Stimulated activated effector memory CD8-positive, alpha-beta T cell treated with anti-CD3 and anti-CD28 coated beads, Interleukin-12 subunit alpha, Interleukin-12 subunit beta, amount 100 ng/mL, for 72 hours (primary cell): Measurements from ENCODE around the gene UQCC2.

Source experiments
- ATAC-seq: fragments of 150-1000 bp; cut with Tn5 transposase; 2 replicates; pipeline ENCODE4 v1.10.0; 2021
- DNase-seq, 2 donors: peaks; one replicate each; pipeline ENCODE4 v3.0.0; 2021 to 2022; ENCODE audit warnings: low spot score in 2 of 2
- H3K27ac Mint-ChIP-seq: one replicate; pipeline ENCODE4 v1.8.0; 2022; ENCODE audit warnings: mild to moderate bottlenecking, mixed read lengths
- H3K36me3 Mint-ChIP-seq: one replicate; pipeline ENCODE4 v1.8.0; 2022; ENCODE audit warnings: mild to moderate bottlenecking, mixed read lengths
- H3K4me1 Mint-ChIP-seq: one replicate; pipeline ENCODE4 v1.8.0; 2022; ENCODE audit warnings: mixed read lengths
- H3K4me3 Mint-ChIP-seq: one replicate; pipeline ENCODE4 v1.8.0; 2022; ENCODE audit warnings: mild to moderate bottlenecking, mixed read lengths
- H3K9me3 Mint-ChIP-seq: one replicate; pipeline ENCODE4 v1.8.0; 2022; ENCODE audit warnings: mixed read lengths

The UQCC2 gene

DNA sequence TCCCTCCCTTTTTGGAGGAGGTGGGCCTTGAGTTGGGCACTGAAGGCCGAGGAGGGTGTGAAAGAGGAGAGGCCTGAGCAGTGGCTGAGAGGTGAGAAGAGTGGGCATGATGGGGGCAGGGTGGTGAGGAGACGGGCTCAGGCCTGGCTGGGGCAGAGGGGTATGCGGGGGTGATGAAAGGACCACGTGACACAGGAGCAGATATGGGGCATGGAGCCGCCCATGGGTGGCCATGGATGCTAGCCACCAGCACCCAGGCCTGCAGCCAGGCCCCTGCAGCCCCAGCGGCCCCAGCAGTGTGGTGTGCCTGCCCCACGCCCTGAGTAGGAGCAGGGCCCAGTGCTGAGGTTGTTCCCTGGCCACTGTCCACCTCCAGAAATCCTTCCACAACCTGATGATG, 26.5 kb downstream of the UQCC2 start:
- Mint-ChIP-seq H3K36me3 (peaks cover 93% of the 10 kb centered on the region), H3K9me3 (no peaks in the 10 kb centered on the region), H3K27ac (peak overlapping the region; percentile 91), H3K4me3 (no peak overlapping the region), H3K4me1 (peaks cover 36% of the 10 kb centered on the region)
- ATAC-seq (no peak), DNase-seq (no peak)

DNA sequence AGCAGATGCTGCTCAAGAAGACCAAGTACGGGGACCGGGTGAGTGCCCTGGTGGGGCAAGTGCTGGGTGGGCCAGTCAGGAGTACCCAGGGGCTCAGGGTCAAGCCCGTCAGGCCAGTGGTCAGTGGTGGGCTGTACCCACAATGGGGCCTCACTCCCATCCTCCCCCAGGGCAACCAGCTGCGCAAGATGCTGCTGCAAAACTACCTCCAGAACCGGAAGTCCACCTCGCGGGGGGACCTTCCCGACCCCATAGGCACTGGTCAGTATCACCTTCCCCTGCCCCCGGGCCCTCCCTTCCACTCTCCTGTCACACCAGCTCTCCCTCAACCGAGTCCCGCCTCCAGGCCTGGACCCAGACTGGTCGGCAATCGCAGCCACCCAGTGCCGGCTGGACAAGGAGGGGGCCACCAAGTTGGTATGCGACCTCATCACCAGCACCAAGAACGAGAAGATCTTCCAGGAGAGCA, 27.0 kb downstream of the UQCC2 start:
- Mint-ChIP-seq H3K4me3 (no peak overlapping the region), H3K27ac (peak overlapping the region; percentile 91), H3K4me1 (peaks cover 34% of the 10 kb centered on the region)

DNA sequence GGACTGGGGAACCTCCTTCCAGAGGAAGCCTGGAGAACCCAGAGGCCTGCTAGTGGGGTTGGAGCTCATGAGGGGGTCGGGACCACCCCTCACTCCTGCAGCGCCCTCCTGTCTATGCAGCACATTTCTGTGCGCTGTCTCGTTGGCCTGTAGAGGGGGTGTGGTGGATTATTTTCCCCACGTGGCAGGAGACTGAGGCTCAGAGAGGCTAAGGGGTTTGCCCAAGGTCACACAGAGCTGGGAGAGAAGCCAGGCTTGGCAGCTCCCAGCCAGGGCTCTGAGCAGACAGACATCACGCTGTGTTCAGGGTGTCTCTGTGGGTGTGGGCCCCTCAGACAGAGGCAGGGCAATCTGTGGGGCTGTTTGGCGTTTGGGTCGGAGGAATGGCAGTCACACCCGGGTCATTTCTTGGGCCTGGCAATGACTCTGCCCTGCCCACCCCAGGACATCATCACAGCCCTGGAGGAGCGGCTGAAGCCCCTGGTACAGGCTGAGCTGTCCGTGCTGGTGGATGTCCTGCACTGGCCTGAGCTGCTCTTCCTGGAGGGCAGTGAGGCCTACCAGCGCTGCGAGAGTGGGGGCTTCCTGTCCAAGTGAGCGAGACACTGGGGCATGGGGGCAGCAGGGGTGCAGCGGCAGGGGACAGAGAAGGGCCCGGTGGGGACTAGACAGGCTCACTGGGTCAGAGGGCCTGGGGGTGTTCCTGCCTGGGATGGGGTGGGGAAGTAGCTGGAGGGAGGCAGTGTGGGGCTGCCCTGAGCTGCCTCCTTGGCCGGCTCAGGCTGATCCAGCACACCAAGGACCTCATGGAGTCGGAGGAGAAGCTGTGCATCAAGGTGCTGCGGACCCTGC, 27.7 kb downstream of the UQCC2 start:
- H3K9me3 Mint-ChIP-seq = no peaks in the 10 kb centered on the region
- H3K27ac Mint-ChIP-seq = peak overlapping the region; percentile 91
- peaks cover 96% of the 10 kb centered on the region for H3K36me3 Mint-ChIP-seq
- H3K4me1 Mint-ChIP-seq = peaks cover 30% of the 10 kb centered on the region
- ATAC-seq (peak; percentile 44), DNase-seq (no peak)
- peak overlapping the region; percentile 42 for H3K4me3 Mint-ChIP-seq

More for the DNA sequence above, 27.0 kb downstream of the UQCC2 start:
- DNase-seq (no peak), ATAC-seq (no peak)
- Mint-ChIP-seq H3K36me3 (peaks cover 94% of the 10 kb centered on the region), H3K9me3 (no peaks in the 10 kb centered on the region)

DNA sequence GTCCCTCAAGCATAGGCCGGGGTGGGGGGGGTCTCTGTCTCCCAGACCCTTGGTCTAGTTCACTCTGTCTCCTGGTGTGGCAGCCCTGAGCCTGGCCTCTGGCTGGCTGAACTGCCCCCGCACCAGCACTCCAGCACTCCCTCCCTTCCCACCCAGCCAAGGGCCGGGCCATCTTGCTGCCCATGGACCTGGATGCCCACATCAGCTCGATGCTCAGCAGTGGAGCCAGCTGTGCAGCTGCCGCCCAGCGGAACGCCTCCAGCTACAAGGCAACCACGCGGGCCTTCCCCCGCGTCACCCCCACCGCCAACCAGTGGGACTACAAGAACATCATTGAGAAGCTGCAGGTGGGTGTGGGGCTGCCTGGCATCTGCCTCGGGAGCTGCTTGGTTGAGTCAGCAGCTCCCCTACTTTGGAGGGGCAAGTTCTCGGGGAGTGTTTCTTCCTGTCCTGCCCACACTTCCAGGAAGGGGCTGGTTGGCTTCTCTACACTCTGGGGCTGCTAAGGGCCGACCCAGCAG, 28.4 kb downstream of the UQCC2 start:
- H3K9me3 Mint-ChIP-seq = no peaks in the 10 kb centered on the region
- peaks cover 95% of the 10 kb centered on the region for H3K36me3 Mint-ChIP-seq
- H3K4me1 Mint-ChIP-seq = peaks cover 30% of the 10 kb centered on the region
- DNase-seq = peak in 1 of 2 donors; percentile 58
- ATAC-seq = peak; percentile 79
- H3K27ac Mint-ChIP-seq = peak overlapping the region; percentile 91
- H3K4me3 Mint-ChIP-seq = peak overlapping the region; percentile 42

DNA sequence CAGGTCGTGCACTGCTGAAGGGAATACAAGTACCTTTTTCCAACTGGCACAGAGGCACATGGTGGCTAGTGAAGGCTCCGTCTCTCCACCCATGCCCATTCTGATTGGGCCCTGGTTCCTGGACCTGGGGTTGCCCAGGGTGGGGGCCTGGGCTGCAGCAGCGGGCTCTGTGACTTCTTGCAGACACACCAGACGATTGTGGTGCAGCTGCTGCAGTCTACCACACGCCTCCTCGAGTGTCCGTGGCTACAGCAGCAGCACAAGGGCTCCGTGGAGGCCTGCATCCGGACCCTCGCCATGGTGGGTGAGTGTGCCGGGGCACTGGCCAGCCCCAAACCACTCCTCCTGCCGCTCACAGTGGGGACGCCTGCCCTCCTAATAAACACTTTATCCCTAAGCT, 29.2 kb downstream of the UQCC2 start:
- Mint-ChIP-seq H3K36me3 (peaks cover 95% of the 10 kb centered on the region), H3K4me3 (no peak overlapping the region), H3K4me1 (peaks cover 36% of the 10 kb centered on the region), H3K9me3 (no peaks in the 10 kb centered on the region), H3K27ac (peak overlapping the region; percentile 91)
- ATAC-seq (no peak), DNase-seq (no peak)

DNA sequence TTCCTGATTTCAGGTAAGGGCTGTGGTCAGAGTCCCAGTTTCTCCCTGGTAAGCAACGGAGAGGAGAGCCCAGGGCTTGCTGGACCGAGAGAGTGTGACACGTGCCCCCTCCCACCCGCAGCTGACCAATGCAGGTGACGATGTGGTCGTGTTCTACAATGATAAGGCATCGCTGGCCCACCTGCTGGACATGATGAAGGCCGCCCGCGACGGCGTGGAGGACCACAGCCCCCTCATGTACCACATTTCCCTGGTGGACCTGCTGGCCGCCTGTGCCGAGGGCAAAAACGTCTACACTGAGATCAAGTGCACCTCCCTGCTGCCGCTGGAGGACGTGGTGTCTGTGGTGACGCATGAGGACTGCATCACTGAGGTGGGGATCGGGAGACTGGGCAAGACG, 31.7 kb downstream of the UQCC2 start:
- H3K4me3 Mint-ChIP-seq = no peak overlapping the region
- H3K36me3 Mint-ChIP-seq = peaks cover 99% of the 10 kb centered on the region
- peaks cover 28% of the 10 kb centered on the region for H3K4me1 Mint-ChIP-seq
- peak overlapping the region; percentile 40 for H3K27ac Mint-ChIP-seq
- no peaks in the 10 kb centered on the region for H3K9me3 Mint-ChIP-seq
- ATAC-seq = no peak
- no peak for DNase-seq

DNA sequence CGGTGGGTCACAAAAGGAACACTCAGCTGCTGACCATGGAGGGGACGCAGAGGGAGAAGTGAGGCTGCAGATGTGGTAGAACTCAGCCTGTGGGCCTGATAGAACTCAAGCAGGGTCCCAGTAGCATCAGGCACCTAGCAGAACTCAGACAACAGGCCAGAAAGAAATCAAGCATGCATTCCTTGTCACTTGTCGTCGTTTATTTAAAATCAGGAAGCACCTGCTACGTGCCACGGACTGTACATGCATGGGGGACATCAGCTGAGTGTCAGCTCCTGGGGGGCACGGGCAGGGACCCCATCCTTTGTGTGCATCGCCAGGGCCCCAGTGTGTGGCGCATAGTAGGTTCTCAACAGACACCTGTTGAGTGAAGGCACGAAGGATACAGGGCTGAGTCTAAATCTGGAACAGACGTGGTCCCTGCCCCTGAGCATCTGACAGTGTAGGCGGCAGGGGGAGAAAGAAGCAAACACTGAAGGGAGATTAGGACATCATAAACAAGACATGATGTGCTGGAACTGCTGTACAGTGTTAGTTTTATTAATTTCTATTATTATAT, 32.5 kb downstream of the UQCC2 start:
- DNase-seq (no peak), ATAC-seq (no peak)
- Mint-ChIP-seq H3K36me3 (peaks cover 99% of the 10 kb centered on the region), H3K4me3 (no peak overlapping the region), H3K27ac (peak overlapping the region; percentile 63), H3K9me3 (no peaks in the 10 kb centered on the region), H3K4me1 (peaks cover 24% of the 10 kb centered on the region)

DNA sequence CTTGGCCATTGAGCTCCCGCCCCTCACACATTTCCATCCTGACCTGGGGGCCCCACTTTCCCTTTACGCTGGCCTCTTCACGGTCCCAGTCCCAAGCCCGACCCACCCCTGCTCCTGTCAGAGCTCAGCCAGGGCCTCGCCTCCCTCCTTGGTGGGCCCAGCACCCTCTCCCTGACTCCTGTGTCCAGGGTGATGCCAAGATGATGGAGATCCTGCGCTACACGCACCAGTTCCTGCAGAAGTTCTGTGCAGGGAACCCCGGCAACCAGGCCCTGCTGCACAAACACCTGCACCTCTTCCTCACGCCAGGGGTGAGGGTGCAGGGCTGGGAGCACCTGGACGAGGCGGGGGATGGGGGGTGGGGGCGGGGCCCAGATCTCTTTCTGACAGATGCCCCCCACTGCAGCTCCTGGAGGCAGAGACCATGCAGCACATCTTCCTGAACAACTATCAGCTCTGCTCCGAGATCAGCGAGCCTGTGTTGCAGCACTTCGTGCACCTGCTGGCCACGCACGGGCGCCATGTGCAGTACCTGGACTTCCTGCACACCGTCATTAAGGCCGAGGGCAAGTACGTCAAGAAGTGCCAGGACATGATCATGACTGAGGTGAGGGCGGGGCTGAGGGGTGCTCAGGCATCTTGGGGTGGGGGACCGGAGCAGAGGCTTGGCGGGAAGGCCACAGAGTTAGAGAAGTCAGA, 33.1 kb downstream of the UQCC2 start:
- peak overlapping the region; percentile 63 for H3K27ac Mint-ChIP-seq
- ATAC-seq = no peak
- peaks cover 18% of the 10 kb centered on the region for H3K4me1 Mint-ChIP-seq
- no peak for DNase-seq
- H3K9me3 Mint-ChIP-seq = no peaks in the 10 kb centered on the region
- no peak overlapping the region for H3K4me3 Mint-ChIP-seq
- peaks cover 99% of the 10 kb centered on the region for H3K36me3 Mint-ChIP-seq

DNA sequence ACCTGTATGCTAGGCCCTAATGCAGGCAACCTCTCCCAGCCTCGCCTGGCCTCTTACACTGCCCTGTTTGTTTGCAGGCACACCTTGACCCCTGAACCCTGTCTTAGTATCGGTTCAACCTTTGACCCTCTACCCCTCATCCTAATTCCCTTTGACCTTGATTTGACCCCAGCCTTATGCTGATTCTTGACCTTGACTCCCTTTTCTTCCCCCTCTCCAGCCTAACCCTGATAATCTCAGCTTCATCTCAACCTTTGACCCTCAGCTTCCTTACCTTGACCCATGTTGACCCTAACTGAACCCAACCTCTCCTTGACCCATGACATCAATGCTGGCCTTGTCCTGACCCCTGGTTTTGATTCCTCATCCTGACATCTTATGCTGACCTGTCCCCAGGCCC, 33.8 kb downstream of the UQCC2 start:
- no peaks in the 10 kb centered on the region for H3K9me3 Mint-ChIP-seq
- peaks cover 99% of the 10 kb centered on the region for H3K36me3 Mint-ChIP-seq
- ATAC-seq (no peak), DNase-seq (no peak)
- H3K4me1 Mint-ChIP-seq = peaks cover 11% of the 10 kb centered on the region
- no peak overlapping the region for H3K4me3 Mint-ChIP-seq
- H3K27ac Mint-ChIP-seq = peak overlapping the region; percentile 46

DNA sequence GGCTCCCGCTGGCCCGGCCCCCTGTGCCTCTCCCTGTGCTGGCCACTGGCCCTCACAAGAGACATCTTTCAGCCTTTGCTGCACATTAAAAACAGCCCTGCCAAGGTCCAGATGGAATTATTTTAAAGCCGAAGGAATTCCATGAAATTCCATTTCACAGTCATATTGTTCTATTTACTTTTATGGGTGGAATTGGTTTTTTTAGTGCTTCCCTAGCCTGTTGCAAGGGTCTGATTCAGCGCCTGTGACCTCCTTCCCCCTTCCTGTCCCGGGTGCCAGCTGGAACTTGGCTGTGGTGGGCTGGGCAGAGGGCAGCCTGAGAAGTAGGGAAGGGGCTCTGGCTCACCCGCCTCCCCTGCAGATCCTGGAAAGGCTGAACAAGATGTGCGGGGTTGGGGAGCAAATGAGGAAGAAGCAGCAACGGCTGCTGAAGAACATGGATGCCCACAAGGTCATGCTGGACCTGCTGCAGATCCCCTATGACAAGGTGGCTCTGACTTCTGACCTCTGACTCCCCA, 34.3 kb downstream of the UQCC2 start:
- Mint-ChIP-seq H3K27ac (peak overlapping the region; percentile 46), H3K4me3 (no peak overlapping the region), H3K4me1 (peaks cover 7% of the 10 kb centered on the region), H3K9me3 (no peaks in the 10 kb centered on the region), H3K36me3 (peaks cover 99% of the 10 kb centered on the region)
- DNase-seq = no peak
- ATAC-seq = no peak

DNA sequence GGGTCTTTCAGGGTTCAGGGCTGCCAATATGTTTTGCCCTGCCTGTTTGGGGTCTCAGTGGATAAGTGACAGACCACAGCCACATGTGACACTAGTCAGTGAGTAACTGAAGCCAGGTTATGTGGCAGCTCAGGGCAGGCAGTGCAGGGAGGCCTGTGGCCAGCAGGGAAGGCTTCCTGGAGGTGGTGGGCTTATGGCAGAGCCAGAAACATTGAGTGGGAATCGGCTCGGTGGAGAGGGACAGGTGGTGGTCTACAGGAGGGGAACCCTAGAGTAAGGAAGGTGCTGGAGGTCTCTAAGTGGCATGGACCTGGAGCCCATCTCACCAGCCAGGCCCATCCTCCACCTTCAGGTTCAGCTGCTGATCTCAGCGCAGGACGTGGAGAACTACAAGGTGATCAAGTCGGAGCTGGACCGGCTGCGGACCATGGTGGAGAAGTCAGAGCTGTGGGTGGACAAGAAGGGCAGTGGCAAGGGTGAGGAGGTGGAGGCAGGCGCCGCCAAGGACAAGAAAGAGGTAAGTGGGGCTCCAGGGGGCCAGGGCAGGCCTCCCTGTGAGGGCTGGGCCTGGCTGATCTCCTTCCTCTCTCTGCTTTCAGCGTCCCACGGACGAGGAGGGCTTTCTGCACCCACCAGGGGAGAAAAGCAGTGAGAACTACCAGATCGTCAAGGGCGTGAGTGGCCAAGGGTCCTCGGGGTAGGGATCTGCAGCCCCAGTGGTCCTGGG, 34.9 kb downstream of the UQCC2 start:
- DNase-seq (no peak), ATAC-seq (no peak)
- H3K36me3 Mint-ChIP-seq = peaks cover 97% of the 10 kb centered on the region
- H3K27ac Mint-ChIP-seq = no peak overlapping the region
- no peaks in the 10 kb centered on the region for H3K9me3 Mint-ChIP-seq
- H3K4me3 Mint-ChIP-seq = no peak overlapping the region
- peaks cover 6% of the 10 kb centered on the region for H3K4me1 Mint-ChIP-seq

DNA sequence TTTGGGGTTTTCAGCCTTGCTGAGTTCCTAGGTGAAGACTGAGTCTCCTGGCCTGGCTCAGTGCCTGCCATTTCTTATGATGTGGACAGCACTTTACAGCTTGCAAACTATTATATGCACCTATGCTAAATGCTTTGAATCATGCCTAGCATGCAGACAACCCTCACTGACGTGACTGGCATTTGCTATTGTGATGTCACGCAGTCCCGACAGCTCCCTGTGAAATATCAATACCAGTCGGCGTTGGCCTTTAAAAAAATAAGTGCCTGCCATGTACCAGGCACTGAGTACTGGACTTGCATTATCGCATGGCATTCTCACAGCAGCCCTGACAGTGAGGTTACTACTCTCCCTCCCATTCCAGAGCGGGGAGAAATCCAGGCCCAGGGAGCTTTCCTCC, 35.5 kb downstream of the UQCC2 start:
- no peak overlapping the region for H3K4me3 Mint-ChIP-seq
- no peaks in the 10 kb centered on the region for H3K9me3 Mint-ChIP-seq
- no peak for DNase-seq
- no peak overlapping the region for H3K27ac Mint-ChIP-seq
- no peak for ATAC-seq
- H3K36me3 Mint-ChIP-seq = peaks cover 97% of the 10 kb centered on the region
- H3K4me1 Mint-ChIP-seq = peaks cover 6% of the 10 kb centered on the region

DNA sequence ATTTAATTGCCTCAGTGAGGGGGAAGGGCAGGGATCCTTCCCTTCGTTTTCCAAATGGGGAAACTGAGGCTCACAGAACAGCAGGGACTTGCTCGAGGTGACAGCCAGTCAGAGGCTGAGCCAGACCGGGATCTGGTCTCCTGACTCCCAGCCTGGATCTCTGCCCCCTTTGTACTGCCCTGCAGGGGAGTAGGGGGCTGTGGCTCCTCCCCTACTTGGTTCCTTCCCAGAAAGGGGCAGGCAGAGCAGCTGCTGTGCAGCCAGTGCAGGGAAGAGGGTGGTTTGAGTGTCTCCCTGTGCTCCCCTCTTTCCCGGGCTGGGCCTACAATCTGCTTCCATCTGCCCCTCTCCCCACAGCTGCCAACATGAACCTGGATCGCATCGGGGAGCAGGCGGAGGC, 37.6 kb downstream of the UQCC2 start:
- Mint-ChIP-seq H3K4me1 (peaks cover 7% of the 10 kb centered on the region), H3K4me3 (no peak overlapping the region), H3K27ac (peak overlapping the region; percentile 87), H3K9me3 (no peaks in the 10 kb centered on the region), H3K36me3 (peaks cover 96% of the 10 kb centered on the region)
- ATAC-seq (no peak), DNase-seq (no peak)

DNA sequence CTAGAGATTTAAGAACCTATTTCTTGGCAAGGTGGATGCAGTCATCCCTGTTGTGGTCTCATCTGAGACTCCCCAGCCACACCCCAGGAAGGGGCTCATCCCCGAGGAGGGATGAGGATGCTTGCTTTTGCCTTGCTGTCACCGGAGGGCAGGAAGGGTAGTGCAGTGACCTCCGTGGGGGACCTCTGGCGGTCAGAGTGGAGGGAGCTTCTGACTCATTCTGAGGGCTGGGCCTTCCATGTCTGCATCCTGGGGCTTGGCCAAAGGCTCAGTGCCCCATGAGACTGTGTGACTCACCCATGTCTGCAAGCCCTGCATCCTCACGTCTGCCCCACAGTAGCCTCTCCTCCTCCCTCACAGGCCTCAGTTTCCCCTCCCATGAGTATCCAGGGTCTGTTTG, 38.7 kb downstream of the UQCC2 start:
- no peaks in the 10 kb centered on the region for H3K9me3 Mint-ChIP-seq
- peak overlapping the region; percentile 87 for H3K27ac Mint-ChIP-seq
- peaks cover 97% of the 10 kb centered on the region for H3K36me3 Mint-ChIP-seq
- ATAC-seq = peak; percentile 31
- H3K4me3 Mint-ChIP-seq = no peak overlapping the region
- H3K4me1 Mint-ChIP-seq = peaks cover 11% of the 10 kb centered on the region
- no peak for DNase-seq

DNA sequence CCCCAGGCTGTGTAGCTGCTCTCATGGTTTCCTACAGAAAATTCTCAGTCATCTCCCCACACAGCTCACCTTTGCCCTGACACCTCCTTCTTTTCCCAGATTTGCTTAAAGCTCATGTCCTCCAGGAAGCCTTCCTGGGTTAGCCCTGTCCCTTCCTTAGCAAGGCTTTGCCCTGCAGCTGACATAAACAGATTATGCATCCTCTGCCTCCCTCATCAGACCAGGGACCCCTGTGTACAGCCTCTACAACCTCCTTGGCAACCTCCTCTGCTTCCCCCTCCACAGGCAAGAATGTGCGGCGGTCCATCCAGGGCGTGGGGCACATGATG, 39.8 kb downstream of the UQCC2 start:
- DNase-seq (no peak), ATAC-seq (no peak)
- peaks cover 7% of the 10 kb centered on the region for H3K4me1 Mint-ChIP-seq
- H3K4me3 Mint-ChIP-seq = no peak overlapping the region
- H3K36me3 Mint-ChIP-seq = peaks cover 97% of the 10 kb centered on the region
- H3K27ac Mint-ChIP-seq = no peak overlapping the region
- H3K9me3 Mint-ChIP-seq = no peaks in the 10 kb centered on the region
